IPS-NIHi7 (cell line): ENCODE measurements around the gene MBTD1.

Source experiments
- DNase-seq: peaks from one replicate; pipeline ENCODE4 v3.0.0; 2012; ENCODE audit warnings: mixed read lengths; ENCODE audit errors: extremely low spot score

MBTD1 gene

GRCh38 chr17:51147650-51148049, 112.2 kb downstream of the MBTD1 start:
- no peak for DNase-seq

GRCh38 chr17:51144266-51145022, 115.4 kb downstream of the MBTD1 start:
- DNase-seq = no peak

GRCh38 chr17:51142597-51142996, 117.3 kb downstream of the MBTD1 start:
- DNase-seq = no peak

GRCh38 chr17:51135956-51136355, 123.9 kb downstream of the MBTD1 start:
- DNase-seq = no peak

- DNase-seq = no peak
These were observed 126.5 kb downstream of the MBTD1 start for GRCh38 chr17:51133365-51133764.

GRCh38 chr17:51132964-51133319, 126.9 kb downstream of the MBTD1 start:
- DNase-seq = no peak

GRCh38 chr17:51128076-51128475, 131.8 kb downstream of the MBTD1 start:
- DNase-seq = no peak
